GM06990 (cell line): ENCODE measurements around the gene CPNE1.

Experiments
- DNase-seq: peaks from one replicate; pipeline ENCODE4 v3.0.0-alpha.2; 2011; ENCODE audit not compliant: insufficient read length; ENCODE audit errors: extremely low read depth
- H3K27me3 ChIP-seq: replicated peaks from 2 replicates; pipeline ENCODE4 v1.6.0; 2011; ENCODE audit warnings: low read length; ENCODE audit not compliant: control insufficient read depth, insufficient read depth
- H3K36me3 ChIP-seq: 2 replicates; pipeline ENCODE4 v1.5.1; 2011; ENCODE audit warnings: low read length; ENCODE audit not compliant: control insufficient read depth, insufficient read depth
- H3K4me3 ChIP-seq: replicated peaks from 2 replicates; pipeline ENCODE4 v1.5.1; 2011; ENCODE audit warnings: low read depth, mild to moderate bottlenecking, control low read depth, low read length
- TF ChIP-seq, protein P1 (sequence below): IDR thresholded peaks from 2 replicates; pipeline ENCODE4 v1.5.1; 2011; ENCODE audit warnings: low read length, control low read depth, mild to moderate bottlenecking, inconsistent platforms; ENCODE audit not compliant: insufficient read depth, poor library complexity, severe bottlenecking

Gene CPNE1

DNA sequence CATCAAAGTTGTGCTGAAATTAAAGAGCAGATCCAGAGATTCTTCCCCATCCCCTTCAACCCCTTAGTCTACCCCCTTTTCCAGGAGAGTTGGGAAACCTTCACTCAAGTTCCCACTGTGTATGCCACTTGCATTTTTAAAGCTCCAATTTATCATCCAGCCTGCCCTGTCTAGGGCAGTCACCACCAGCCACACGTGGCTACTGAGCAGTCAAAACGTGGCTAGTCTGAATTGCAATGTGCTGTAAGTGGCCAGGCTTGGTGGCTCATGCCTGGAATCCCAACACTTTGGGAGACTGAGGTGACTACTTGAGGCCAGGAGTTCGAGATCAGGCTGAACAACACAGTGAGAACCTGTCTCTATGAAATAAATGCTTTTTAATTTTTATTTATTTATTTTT, 87.9 kb downstream of the CPNE1 start:
- no peaks in the 10 kb centered on the region for H3K27me3 ChIP-seq
- no peak overlapping the region for H3K4me3 ChIP-seq
- TF ChIP-seq, protein P1, sequence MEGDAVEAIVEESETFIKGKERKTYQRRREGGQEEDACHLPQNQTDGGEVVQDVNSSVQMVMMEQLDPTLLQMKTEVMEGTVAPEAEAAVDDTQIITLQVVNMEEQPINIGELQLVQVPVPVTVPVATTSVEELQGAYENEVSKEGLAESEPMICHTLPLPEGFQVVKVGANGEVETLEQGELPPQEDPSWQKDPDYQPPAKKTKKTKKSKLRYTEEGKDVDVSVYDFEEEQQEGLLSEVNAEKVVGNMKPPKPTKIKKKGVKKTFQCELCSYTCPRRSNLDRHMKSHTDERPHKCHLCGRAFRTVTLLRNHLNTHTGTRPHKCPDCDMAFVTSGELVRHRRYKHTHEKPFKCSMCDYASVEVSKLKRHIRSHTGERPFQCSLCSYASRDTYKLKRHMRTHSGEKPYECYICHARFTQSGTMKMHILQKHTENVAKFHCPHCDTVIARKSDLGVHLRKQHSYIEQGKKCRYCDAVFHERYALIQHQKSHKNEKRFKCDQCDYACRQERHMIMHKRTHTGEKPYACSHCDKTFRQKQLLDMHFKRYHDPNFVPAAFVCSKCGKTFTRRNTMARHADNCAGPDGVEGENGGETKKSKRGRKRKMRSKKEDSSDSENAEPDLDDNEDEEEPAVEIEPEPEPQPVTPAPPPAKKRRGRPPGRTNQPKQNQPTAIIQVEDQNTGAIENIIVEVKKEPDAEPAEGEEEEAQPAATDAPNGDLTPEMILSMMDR: no peak
- no peak for DNase-seq
- no peaks in the 10 kb centered on the region for H3K36me3 ChIP-seq
